HCT116 (cell line): ENCODE data around the gene LRRK1. TPM values are rescaled to one million over a fixed set of nuclear protein-coding genes. Genes with fewer than 3 reads are reported as not detected.

ENCODE experiments used
- ATAC-seq: fragments of 200-7000 bp; cut with Tn5 transposase; 2 replicates; pipeline ENCODE4 v1.9.1; 2020; ENCODE audit warnings: mild to moderate bottlenecking, moderate library complexity
- BruUV-seq: library from RNA; stranded (reverse); fragments of 400-500 nt; replicated peaks from 2 replicates; lab custom pipeline; 2021; lab: Mats Ljungman, UMichigan
- CTCF ChIA-PET: fragments of 300-600 bp; sonication (Branson Sonifier 250); formaldehyde crosslinking; loops from one replicate; lab custom pipeline; 2021; ENCODE audit warnings: antibody characterized with exemption; lab: Charles Lee
- POLR2A ChIA-PET: fragments of 300-600, 350-600 bp; sonication (Branson Sonifier 250); formaldehyde crosslinking; loops from one replicate; lab custom pipeline; 2021; ENCODE audit warnings: antibody characterized with exemption; lab: Charles Lee
- RAD21 ChIA-PET, 2 experiments: fragments of 300-600 bp; sonication (Branson Sonifier 250); formaldehyde crosslinking; loops; one replicate each; lab custom pipeline; 2023; ENCODE audit warnings: low total read pairs in 2 of 2; ENCODE audit not compliant: uncharacterized antibody in 2 of 2, unreplicated experiment in 2 of 2, low non-redundant PET in 1 of 2; lab: Charles Lee
- DNase-seq: peaks from one replicate; pipeline ENCODE4 v3.0.0-alpha.2; 2010; ENCODE audit warnings: low read depth, low spot score
- H2AFZ ChIP-seq: fragments of 200-600 bp; shearing (Covaris generic), sonication (generic); 2 replicates; pipeline ENCODE4 v1.6.1; 2017; ENCODE audit warnings: low read depth, mixed run types, mixed read lengths, antibody characterized with exemption, low read length; ENCODE audit not compliant: poor library complexity, severe bottlenecking
- H3K27ac ChIP-seq: 2 replicates; pipeline ENCODE4 v1.5.1; 2012; ENCODE audit warnings: low read depth, low read length
- H3K27me3 ChIP-seq: fragments of 200-600 bp; sonication (generic); 2 replicates; pipeline ENCODE4 v1.6.1; 2016; ENCODE audit warnings: mixed run types, low read length, mixed read lengths; ENCODE audit not compliant: insufficient read depth
- H3K36me3 ChIP-seq, 2 experiments: fragments of 200-500 bp in 1 of 2; fragments of 200-600 bp in 1 of 2; sonication (Bioruptor generic) in 1 of 2; sonication (generic) in 1 of 2; 2 replicates each; pipeline versions ENCODE4 v1.5.1 to v1.6.1; 2014 to 2016; ENCODE audit warnings: low read length in 2 of 2, inconsistent platforms in 1 of 2, mixed read lengths in 1 of 2, mixed run types in 1 of 2; ENCODE audit not compliant: insufficient read depth in 2 of 2, control insufficient read depth in 1 of 2
- H3K4me1 ChIP-seq, 2 experiments: fragments of 200-600 bp in 1 of 2; sonication (generic) in 1 of 2; 2 replicates each; pipeline versions ENCODE4 v1.5.1 to v1.6.1; 2012 to 2017; ENCODE audit warnings: low read length in 2 of 2, inconsistent platforms in 1 of 2, mild to moderate bottlenecking in 1 of 2, mixed read lengths in 1 of 2, mixed run types in 1 of 2, moderate library complexity in 1 of 2; ENCODE audit not compliant: insufficient read depth in 2 of 2, control insufficient read depth in 1 of 2
- H3K4me2 ChIP-seq: fragments of 200-600 bp; sonication (generic); 2 replicates; pipeline ENCODE4 v1.6.1; 2017; ENCODE audit warnings: mixed run types, low read length, mixed read lengths
- H3K4me3 ChIP-seq, 2 experiments: fragments of 200-600 bp in 1 of 2; sonication (generic) in 1 of 2; replicated peaks in 1 of 2; 2 replicates each; pipeline ENCODE4 v1.5.1; 2011 to 2016; ENCODE audit warnings: low read length in 2 of 2, control low read depth in 1 of 2, low read depth in 1 of 2, mild to moderate bottlenecking in 1 of 2, mixed read lengths in 1 of 2, mixed run types in 1 of 2
- H3K79me2 ChIP-seq: fragments of 200-600 bp; sonication (generic); 2 replicates; pipeline ENCODE4 v1.6.1; 2017; ENCODE audit warnings: mild to moderate bottlenecking, mixed run types, low read length, moderate library complexity, mixed read lengths; ENCODE audit not compliant: insufficient read depth
- H3K9ac ChIP-seq: fragments of 200-600 bp; sonication (generic); 2 replicates; pipeline ENCODE4 v1.6.1; 2016; ENCODE audit warnings: low read length, mixed read lengths
- H3K9me2 ChIP-seq: fragments of 200-600 bp; sonication (generic), shearing (Covaris generic); 2 replicates; pipeline ENCODE4 v1.6.1; 2017; ENCODE audit warnings: mixed run types, mild to moderate bottlenecking, moderate library complexity; ENCODE audit not compliant: insufficient read depth
- H3K9me3 ChIP-seq, 2 experiments: fragments of 200-500 bp in 1 of 2; fragments of 200-600 bp in 1 of 2; sonication (Bioruptor generic) in 1 of 2; sonication (generic) in 1 of 2; 2 replicates each; pipeline ENCODE4 v1.6.1; 2014 to 2017; ENCODE audit warnings: low read length in 2 of 2, mixed read lengths in 2 of 2, inconsistent platforms in 1 of 2, low read depth in 1 of 2, mild to moderate bottlenecking in 1 of 2, mixed run types in 1 of 2, moderate library complexity in 1 of 2; ENCODE audit not compliant: control insufficient read depth in 1 of 2, insufficient read depth in 1 of 2
- H4K20me1 ChIP-seq: fragments of 200-600 bp; sonication (generic), shearing (Covaris generic); 2 replicates; pipeline ENCODE4 v1.6.1; 2017; ENCODE audit warnings: mixed run types, mild to moderate bottlenecking, moderate library complexity; ENCODE audit not compliant: insufficient read depth
- ATF3 ChIP-seq: IDR thresholded peaks from 2 replicates; pipeline ENCODE4 v1.6.1; 2012
- CBX3 ChIP-seq: IDR thresholded peaks from 2 replicates; pipeline ENCODE4 v1.6.1; 2012; ENCODE audit warnings: low read depth
- CEBPB ChIP-seq: IDR thresholded peaks from 2 replicates; pipeline ENCODE4 v1.6.1; 2012; ENCODE audit warnings: low read depth
- EGR1 ChIP-seq: IDR thresholded peaks from 2 replicates; pipeline ENCODE4 v1.6.1; 2012; ENCODE audit warnings: low read depth
- ELF1 ChIP-seq: IDR thresholded peaks from 2 replicates; pipeline ENCODE4 v1.6.1; 2012; ENCODE audit warnings: low read depth, borderline replicate concordance
- EZH2 ChIP-seq: fragments of 200-600 bp; sonication (generic); IDR thresholded peaks from 2 replicates; pipeline ENCODE4 v1.6.1; 2017; ENCODE audit warnings: antibody characterized with exemption, mixed run types
- EZH2phosphoT487 ChIP-seq: fragments of 200-600 bp; IDR thresholded peaks from 2 replicates; pipeline ENCODE4 v1.6.1; 2018; ENCODE audit warnings: antibody characterized with exemption, borderline replicate concordance
- FOSL1 ChIP-seq: IDR thresholded peaks from 2 replicates; pipeline ENCODE4 v1.6.1; 2012; ENCODE audit warnings: low read depth
- JUND ChIP-seq: IDR thresholded peaks from 2 replicates; pipeline ENCODE4 v1.6.1; 2012
- MAX ChIP-seq: IDR thresholded peaks from 2 replicates; pipeline ENCODE4 v1.6.1; 2012
- POLR2AphosphoS5 ChIP-seq: IDR thresholded peaks from 2 replicates; pipeline ENCODE4 v1.6.1; 2011; ENCODE audit warnings: mild to moderate bottlenecking, low read depth, low read length, moderate library complexity
- RAD21 ChIP-seq: IDR thresholded peaks from 2 replicates; pipeline ENCODE4 v1.6.1; 2012; ENCODE audit warnings: low read depth, mild to moderate bottlenecking
- SIN3A ChIP-seq: IDR thresholded peaks from 2 replicates; pipeline ENCODE4 v1.6.1; 2012; ENCODE audit warnings: low read depth
- SP1 ChIP-seq: IDR thresholded peaks from 2 replicates; pipeline ENCODE4 v1.6.1; 2012; ENCODE audit warnings: low read depth
- TCF7L2 ChIP-seq: IDR thresholded peaks from 2 replicates; pipeline ENCODE4 v1.7.0; 2011; ENCODE audit warnings: borderline replicate concordance, inconsistent platforms; ENCODE audit not compliant: insufficient read depth, insufficient read length; ENCODE audit errors: extremely low read depth
- YY1 ChIP-seq: IDR thresholded peaks from 2 replicates; pipeline ENCODE4 v1.6.1; 2011; ENCODE audit warnings: low read length, low read depth, moderate library complexity, mild to moderate bottlenecking; ENCODE audit not compliant: insufficient replicate concordance; ENCODE audit errors: extremely low read depth
- ZFX ChIP-seq: fragments of 450-650 bp; IDR thresholded peaks from 2 replicates; pipeline ENCODE4 v1.6.1; 2017
- intact Hi-C: fragments of 100-400 bp; cut with micrococcal nuclease; formaldehyde crosslinking; loops from 2 replicates; pipeline ENCODE4 v1.10.0; 2022
- total RNA-seq: library from RNA; stranded (reverse); gene quantifications from one replicate; pipeline ENCODE4 v1.2.1, GENCODE V29; 2021; ENCODE audit not compliant: unreplicated experiment
- TF ChIP-seq, protein P1 (sequence below), 3 experiments: fragments of 200-600 bp in 1 of 3; sonication (generic) in 1 of 3; IDR thresholded peaks in 2 of 3; conservative IDR thresholded peaks in 1 of 3; 2 replicates each; pipeline ENCODE4 v1.5.1; 2012 to 2017; ENCODE audit warnings: low read depth in 2 of 3, low read length in 2 of 3, antibody characterized with exemption in 1 of 3, borderline replicate concordance in 1 of 3, control low read depth in 1 of 3, mild to moderate bottlenecking in 1 of 3, mixed read lengths in 1 of 3, mixed run types in 1 of 3, moderate library complexity in 1 of 3; ENCODE audit not compliant: insufficient read depth in 1 of 3
- TF ChIP-seq, protein P2 (sequence below): IDR thresholded peaks from 2 replicates; pipeline ENCODE4 v1.6.1; 2012; ENCODE audit warnings: low read depth

Gene LRRK1
- total RNA-seq, 1 experiment from 2014 or later: 21.6 TPM

DNA sequence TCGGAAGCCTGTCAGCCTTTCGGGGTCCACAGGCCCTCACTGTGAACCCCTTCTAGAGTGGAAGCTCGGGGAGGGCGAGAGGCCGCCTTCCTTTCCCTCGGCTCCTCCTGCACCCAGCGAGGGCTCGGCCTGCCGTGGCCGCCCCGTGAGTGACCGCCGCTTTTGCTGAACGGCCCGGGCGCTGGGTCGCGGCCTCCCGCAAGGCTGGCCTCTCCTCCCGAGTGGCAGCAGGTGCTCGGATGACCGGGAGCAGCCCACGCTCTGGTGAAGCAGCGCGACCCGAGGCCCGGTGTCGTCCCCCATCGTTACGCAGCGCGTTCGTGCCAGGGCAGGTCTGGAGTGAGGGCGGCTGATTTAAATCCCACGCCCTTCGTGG is 53.8 kb downstream of the LRRK1 start:
- no peaks in the 10 kb centered on the region for H4K20me1 ChIP-seq
- intact Hi-C loops: no loop called here
- no peak for ATAC-seq
- no peak overlapping the region for H2AFZ ChIP-seq
- no peak for TF ChIP-seq EZH2phosphoT487
- TF ChIP-seq SIN3A: no peak
- no peak for TF ChIP-seq TCF7L2
- no peak for TF ChIP-seq YY1
- no peak for TF ChIP-seq EGR1
- no peak for TF ChIP-seq RAD21
- TF ChIP-seq, protein P1, sequence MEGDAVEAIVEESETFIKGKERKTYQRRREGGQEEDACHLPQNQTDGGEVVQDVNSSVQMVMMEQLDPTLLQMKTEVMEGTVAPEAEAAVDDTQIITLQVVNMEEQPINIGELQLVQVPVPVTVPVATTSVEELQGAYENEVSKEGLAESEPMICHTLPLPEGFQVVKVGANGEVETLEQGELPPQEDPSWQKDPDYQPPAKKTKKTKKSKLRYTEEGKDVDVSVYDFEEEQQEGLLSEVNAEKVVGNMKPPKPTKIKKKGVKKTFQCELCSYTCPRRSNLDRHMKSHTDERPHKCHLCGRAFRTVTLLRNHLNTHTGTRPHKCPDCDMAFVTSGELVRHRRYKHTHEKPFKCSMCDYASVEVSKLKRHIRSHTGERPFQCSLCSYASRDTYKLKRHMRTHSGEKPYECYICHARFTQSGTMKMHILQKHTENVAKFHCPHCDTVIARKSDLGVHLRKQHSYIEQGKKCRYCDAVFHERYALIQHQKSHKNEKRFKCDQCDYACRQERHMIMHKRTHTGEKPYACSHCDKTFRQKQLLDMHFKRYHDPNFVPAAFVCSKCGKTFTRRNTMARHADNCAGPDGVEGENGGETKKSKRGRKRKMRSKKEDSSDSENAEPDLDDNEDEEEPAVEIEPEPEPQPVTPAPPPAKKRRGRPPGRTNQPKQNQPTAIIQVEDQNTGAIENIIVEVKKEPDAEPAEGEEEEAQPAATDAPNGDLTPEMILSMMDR (IDR thresholded peaks at IDR 0.05 in 2 of 3, conservative IDR thresholded peaks at IDR 0.05 in 1 of 3; ENCODE audit: borderline replicate concordance in 1 of 3, insufficient read depth in 1 of 3, low read depth in 2 of 3, low read length in 2 of 3): no peak
- no peak for TF ChIP-seq SP1
- no peak for TF ChIP-seq JUND
- no peak for TF ChIP-seq ZFX
- no peak for TF ChIP-seq CEBPB
- no peak for TF ChIP-seq ELF1
- TF ChIP-seq EZH2: no peak
- no peak for TF ChIP-seq CBX3
- no peak for TF ChIP-seq FOSL1
- TF ChIP-seq, protein P2, sequence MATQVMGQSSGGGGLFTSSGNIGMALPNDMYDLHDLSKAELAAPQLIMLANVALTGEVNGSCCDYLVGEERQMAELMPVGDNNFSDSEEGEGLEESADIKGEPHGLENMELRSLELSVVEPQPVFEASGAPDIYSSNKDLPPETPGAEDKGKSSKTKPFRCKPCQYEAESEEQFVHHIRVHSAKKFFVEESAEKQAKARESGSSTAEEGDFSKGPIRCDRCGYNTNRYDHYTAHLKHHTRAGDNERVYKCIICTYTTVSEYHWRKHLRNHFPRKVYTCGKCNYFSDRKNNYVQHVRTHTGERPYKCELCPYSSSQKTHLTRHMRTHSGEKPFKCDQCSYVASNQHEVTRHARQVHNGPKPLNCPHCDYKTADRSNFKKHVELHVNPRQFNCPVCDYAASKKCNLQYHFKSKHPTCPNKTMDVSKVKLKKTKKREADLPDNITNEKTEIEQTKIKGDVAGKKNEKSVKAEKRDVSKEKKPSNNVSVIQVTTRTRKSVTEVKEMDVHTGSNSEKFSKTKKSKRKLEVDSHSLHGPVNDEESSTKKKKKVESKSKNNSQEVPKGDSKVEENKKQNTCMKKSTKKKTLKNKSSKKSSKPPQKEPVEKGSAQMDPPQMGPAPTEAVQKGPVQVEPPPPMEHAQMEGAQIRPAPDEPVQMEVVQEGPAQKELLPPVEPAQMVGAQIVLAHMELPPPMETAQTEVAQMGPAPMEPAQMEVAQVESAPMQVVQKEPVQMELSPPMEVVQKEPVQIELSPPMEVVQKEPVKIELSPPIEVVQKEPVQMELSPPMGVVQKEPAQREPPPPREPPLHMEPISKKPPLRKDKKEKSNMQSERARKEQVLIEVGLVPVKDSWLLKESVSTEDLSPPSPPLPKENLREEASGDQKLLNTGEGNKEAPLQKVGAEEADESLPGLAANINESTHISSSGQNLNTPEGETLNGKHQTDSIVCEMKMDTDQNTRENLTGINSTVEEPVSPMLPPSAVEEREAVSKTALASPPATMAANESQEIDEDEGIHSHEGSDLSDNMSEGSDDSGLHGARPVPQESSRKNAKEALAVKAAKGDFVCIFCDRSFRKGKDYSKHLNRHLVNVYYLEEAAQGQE: no peak
- TF ChIP-seq MAX: no peak
- no peak for TF ChIP-seq POLR2AphosphoS5
- no peak for TF ChIP-seq ATF3
- POLR2A ChIA-PET: no interaction called here
- H3K4me2 ChIP-seq: no peak overlapping the region
- H3K4me3 ChIP-seq: no peak overlapping the region
- no peaks in the 10 kb centered on the region for H3K79me2 ChIP-seq
- no peak overlapping the region for H3K9ac ChIP-seq
- no peak overlapping the region for H3K27ac ChIP-seq
- no peaks in the 10 kb centered on the region for H3K27me3 ChIP-seq
- H3K4me1 ChIP-seq: no peaks in the 10 kb centered on the region
- RAD21 ChIA-PET: no interaction called here
- no peaks in the 10 kb centered on the region for H3K9me3 ChIP-seq
- H3K36me3 ChIP-seq: no peaks in the 10 kb centered on the region
- CTCF ChIA-PET: no interaction called here
- H3K9me2 ChIP-seq: no peaks in the 10 kb centered on the region
- BruUV-seq: no TSS peak
- DNase-seq: no peak
